ENCODE measurements around the gene POLR2J2. TPM values are rescaled to one million over a fixed set of nuclear protein-coding genes. Genes with fewer than 3 reads are reported as not detected.

POLR2J2 gene
- 6.9 and 7.6 TPM in 2 replicates for total RNA-seq

DNA sequence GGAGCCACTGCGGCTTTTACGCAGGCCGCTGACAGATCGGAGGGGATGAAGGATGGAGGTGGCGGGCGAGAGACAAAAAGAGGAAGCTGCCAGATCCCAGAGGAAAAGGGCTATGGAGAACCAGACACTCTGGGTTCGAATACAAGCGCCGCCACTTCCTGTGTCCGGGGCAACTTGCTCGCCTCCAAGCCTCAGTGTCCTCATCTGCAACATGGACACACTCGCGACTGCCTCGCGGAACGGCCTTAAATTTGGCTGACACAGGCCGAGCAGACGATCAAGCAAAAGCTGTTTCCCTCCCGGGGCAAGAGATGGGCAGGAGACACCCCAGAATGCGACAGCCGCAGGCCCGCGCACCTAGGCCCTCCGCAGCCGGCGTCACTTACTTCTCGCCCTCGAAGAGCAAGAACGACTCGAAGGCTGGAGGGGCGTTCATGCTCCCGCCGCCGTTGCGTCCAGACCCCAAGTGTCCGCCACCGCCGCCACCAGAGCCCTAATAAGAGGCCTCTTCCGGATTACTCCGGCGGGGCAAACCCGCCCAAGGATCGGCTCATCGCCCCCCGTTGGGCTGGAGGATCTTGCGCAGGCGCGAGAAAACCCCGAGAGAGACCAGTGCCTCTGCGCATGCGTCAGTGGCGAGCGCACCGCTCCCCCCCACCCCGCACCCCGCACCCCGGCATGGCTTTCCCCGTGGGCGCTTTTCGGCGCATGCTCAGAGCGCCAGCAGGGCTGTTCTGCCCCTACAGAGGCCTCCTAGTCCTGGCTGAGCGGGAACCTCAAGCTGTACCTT, at the start of gene POLR2J2:
TSS of gene POLR2J2 (minus strand) at position 498 of the 790 bp plus-strand sequence. CDS start at position 436, 62 bp downstream.

DNA sequence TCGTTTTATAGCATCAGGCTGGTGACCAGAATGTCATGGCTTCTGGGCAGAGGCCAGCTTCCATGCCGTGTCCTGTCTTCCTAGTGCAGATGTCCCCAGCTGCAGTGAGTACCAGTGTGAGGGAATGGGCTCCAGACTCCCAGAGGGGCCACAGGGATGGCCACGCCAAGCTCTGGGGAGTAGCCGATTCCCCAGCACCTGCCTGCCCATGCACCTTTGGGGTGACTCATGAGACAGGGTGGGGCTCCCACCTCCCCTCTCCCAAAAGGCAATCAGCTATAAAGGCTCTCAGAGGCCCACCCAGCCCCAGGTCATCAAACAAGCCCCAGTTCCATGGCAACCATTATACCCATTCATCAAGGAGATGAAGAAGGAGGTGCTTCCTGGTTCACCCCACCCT, 21.5 kb downstream of the POLR2J2 start, which contains the start of gene SPDYE2B:
TSS of gene SPDYE2B (plus strand) at position 396 of the 400 bp plus-strand sequence. CDS start 2,030 bp downstream, outside the sequence.

GRCh38 chr7:102642691-102643090, 28.8 kb downstream of the POLR2J2 start, which contains the start of gene UPK3BL1:
TSS of gene UPK3BL1 (minus strand) at chr7:102642791. CDS start at chr7:102642741, 50 bp downstream.

DNA sequence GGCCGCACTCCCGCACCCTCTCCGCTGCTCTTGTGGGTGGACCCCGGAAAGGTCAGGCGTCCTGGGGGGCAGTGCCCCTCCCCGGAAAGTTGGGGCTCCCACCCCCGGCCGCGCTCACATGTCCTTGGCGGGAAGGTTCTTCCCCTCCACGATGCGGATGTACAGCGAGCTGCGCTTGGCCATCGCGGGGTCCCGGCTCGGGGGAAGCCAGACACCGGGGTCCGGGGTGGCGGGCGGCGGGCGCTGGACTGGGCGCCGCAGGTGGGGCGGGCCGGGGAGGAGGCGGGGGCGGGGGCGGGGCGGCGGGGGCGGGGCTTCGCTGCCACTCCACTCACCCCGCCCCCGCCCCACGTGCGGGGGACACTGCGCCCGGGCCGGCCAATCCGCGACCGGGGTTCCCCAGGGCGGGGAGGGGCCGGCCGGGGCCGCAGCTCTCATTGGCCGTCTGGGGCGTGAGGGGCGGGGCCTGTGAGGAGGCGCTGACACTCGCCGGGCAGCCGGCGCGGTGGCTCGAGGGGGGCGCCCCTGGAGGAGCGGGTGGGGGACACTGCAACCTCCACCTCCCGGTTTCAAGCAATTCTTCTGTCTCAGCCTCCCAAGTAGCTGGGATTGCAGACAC, 54.8 kb downstream of the POLR2J2 start, which contains the start of gene RASA4:
TSS of gene RASA4 (minus strand) at position 250 of the 619 bp plus-strand sequence. CDS start at position 183, 67 bp downstream.

Small RNA genes within 50 kb of the gene (small RNA-seq; reads per million reads assigned to genes)
- gene AC105052.3 (not detected), gene UPK3BL1 (not detected)

Other genes with a start within 250 kb of the POLR2J2 start
- gene ORAI2, start 238.1 kb downstream of the POLR2J2 start, total RNA-seq = 53.9 and 58.0 TPM in 2 replicates
- 10.9 and 12.8 TPM in 2 replicates for gene ALKBH4, start 206.8 kb downstream of the POLR2J2 start, total RNA-seq
- 14.8 and 15.3 TPM in 2 replicates for gene LRWD1, start 206.7 kb downstream of the POLR2J2 start, total RNA-seq
- gene POLR2J, start 192.7 kb downstream of the POLR2J2 start, total RNA-seq = 18.2 TPM in 2 replicates
- gene RASA4B, start 153.9 kb downstream of the POLR2J2 start, total RNA-seq = 1.7 and 6.5 TPM in 2 replicates
- gene UPK3BL2, start 128.0 kb downstream of the POLR2J2 start, total RNA-seq = 4.2 and 5.6 TPM in 2 replicates
- gene SPDYE2, start 120.4 kb downstream of the POLR2J2 start, total RNA-seq = not detected in 2 replicates
- 36.5 and 75.0 TPM in 2 replicates for gene POLR2J3, start 99.1 kb downstream of the POLR2J2 start, total RNA-seq
- gene RASA4, start 54.9 kb downstream of the POLR2J2 start, total RNA-seq = 10.4 and 14.9 TPM in 2 replicates
- 7.4 and 15.4 TPM in 2 replicates for gene UPK3BL1, start 28.9 kb downstream of the POLR2J2 start, total RNA-seq
- gene SPDYE2B, start 21.3 kb downstream of the POLR2J2 start, total RNA-seq = not detected in 2 replicates
- 5.6 and 7.5 TPM in 2 replicates for gene FAM185A, start 77.3 kb upstream of the POLR2J2 start, total RNA-seq
- gene LRRC17, start 241.3 kb upstream of the POLR2J2 start, total RNA-seq = 4.4 and 4.9 TPM in 2 replicates